Measurements from ENCODE around the gene COBL. TPM values are rescaled to one million over a fixed set of nuclear protein-coding genes. Genes with fewer than 3 reads are reported as not detected.

COBL gene
- total RNA-seq, 2 donors from 2014 or later, result 36.5 to 46.6 TPM

GRCh38 chr7:51142741-51143385 lies 173.7 kb downstream of the COBL start:
- Histone ChIP-seq H3K27ac (no peak overlapping the region), H3K27me3 (replicated peaks; ENCODE audit: insufficient read depth) (no peaks in the 10 kb centered on the region), H3K4me3 (no peak overlapping the region), H3K4me1 (replicated peaks) (peaks cover 2% of the 10 kb centered on the region), H3K36me3 (no peaks in the 10 kb centered on the region), H3K9me3 (no peaks in the 10 kb centered on the region)
- intact Hi-C loops (cut with DNase I), result loop anchor here (10.0 kb wide), 1 partner anchor 358 kb away; the partner anchor contains the start of gene GRB10
- WGBS, result 73% methylated on average over 6 of the region's 6 CpGs
- TF ChIP-seq POLR2A (IDR thresholded peaks at IDR 0.05) (no peak), POLR2AphosphoS5 (IDR thresholded peaks at IDR 0.05) (no peak), CTCF (IDR thresholded peaks at IDR 0.05) (no peak)
- no peak for DNase-seq (ENCODE audit: low spot score)

GRCh38 chr7:51141451-51142003 lies 175.1 kb downstream of the COBL start:
- Histone ChIP-seq H3K36me3 (no peaks in the 10 kb centered on the region), H3K4me1 (replicated peaks) (peaks cover 2% of the 10 kb centered on the region), H3K27ac (no peak overlapping the region), H3K27me3 (replicated peaks; ENCODE audit: insufficient read depth) (no peaks in the 10 kb centered on the region), H3K9me3 (no peaks in the 10 kb centered on the region), H3K4me3 (no peak overlapping the region)
- 11% methylated on average over 4 of the region's 4 CpGs for WGBS
- intact Hi-C loops (cut with DNase I), result loop anchor here (2.0 to 10.0 kb wide), 2 partner anchors 357 to 673 kb away; partner anchors contain the start of gene GRB10
- no peak for DNase-seq (ENCODE audit: low spot score)
- TF ChIP-seq CTCF (IDR thresholded peaks at IDR 0.05), result peak in 3 of 4 experiments; percentile 31 to 50 (median 42)
- TF ChIP-seq POLR2AphosphoS5 (IDR thresholded peaks at IDR 0.05), result peak; percentile 14
- no peak for TF ChIP-seq POLR2A (IDR thresholded peaks at IDR 0.05)

GRCh38 chr7:51140199-51141164 lies 176.1 kb downstream of the COBL start:
- H3K4me3 ChIP-seq, result no peak overlapping the region
- no peaks in the 10 kb centered on the region for H3K27me3 ChIP-seq (replicated peaks; ENCODE audit: insufficient read depth)
- H3K9me3 ChIP-seq, result no peaks in the 10 kb centered on the region
- H3K36me3 ChIP-seq, result no peaks in the 10 kb centered on the region
- H3K27ac ChIP-seq, result peak overlapping the region in 1 of 2 donors; percentile 8
- no peak for DNase-seq (ENCODE audit: low spot score)
- 61% methylated on average over 15 of the region's 15 CpGs for WGBS
- peaks cover 2% of the 10 kb centered on the region for H3K4me1 ChIP-seq (replicated peaks)
- TF ChIP-seq CTCF (IDR thresholded peaks at IDR 0.05), result no peak
- no peak for TF ChIP-seq POLR2AphosphoS5 (IDR thresholded peaks at IDR 0.05)
- no peak for TF ChIP-seq POLR2A (IDR thresholded peaks at IDR 0.05)
- intact Hi-C loops (cut with DNase I), result loop anchor here (2.0 to 10.0 kb wide), 2 partner anchors 356 to 672 kb away; partner anchors contain the start of gene GRB10

GRCh38 chr7:51139796-51140195 lies 176.8 kb downstream of the COBL start:
- Histone ChIP-seq H3K4me3 (no peak overlapping the region), H3K27me3 (replicated peaks; ENCODE audit: insufficient read depth) (no peaks in the 10 kb centered on the region), H3K9me3 (no peaks in the 10 kb centered on the region), H3K4me1 (replicated peaks) (peaks cover 2% of the 10 kb centered on the region), H3K27ac (no peak overlapping the region), H3K36me3 (no peaks in the 10 kb centered on the region)
- intact Hi-C loops (cut with DNase I), result loop anchor here (2.0 to 10.0 kb wide), 2 partner anchors 355 to 671 kb away; partner anchors contain the start of gene GRB10
- TF ChIP-seq POLR2AphosphoS5 (IDR thresholded peaks at IDR 0.05) (peak; percentile 56), POLR2A (IDR thresholded peaks at IDR 0.05) (no peak)
- DNase-seq (ENCODE audit: low spot score), result peak; percentile 30
- WGBS, result 48% methylated on average over 1 of the region's 1 CpG

Measured in prostate gland (tissue), 2 donors.